HG03045 (cell line): Measurements from ENCODE around the gene OXA1L.
"Not testable (repeated sequence)": the region's sequence is repeated elsewhere in the genome, so short reads cannot be mapped to it uniquely, and the experiment has no call there.

Source experiments
- ATAC-seq: cut with Tn5 transposase; IDR thresholded peaks from one replicate; pipeline ENCODE4 v1.9.1; 2021; ENCODE audit warnings: mild to moderate bottlenecking, moderate library complexity; ENCODE audit not compliant: unreplicated experiment

The OXA1L gene

DNA sequence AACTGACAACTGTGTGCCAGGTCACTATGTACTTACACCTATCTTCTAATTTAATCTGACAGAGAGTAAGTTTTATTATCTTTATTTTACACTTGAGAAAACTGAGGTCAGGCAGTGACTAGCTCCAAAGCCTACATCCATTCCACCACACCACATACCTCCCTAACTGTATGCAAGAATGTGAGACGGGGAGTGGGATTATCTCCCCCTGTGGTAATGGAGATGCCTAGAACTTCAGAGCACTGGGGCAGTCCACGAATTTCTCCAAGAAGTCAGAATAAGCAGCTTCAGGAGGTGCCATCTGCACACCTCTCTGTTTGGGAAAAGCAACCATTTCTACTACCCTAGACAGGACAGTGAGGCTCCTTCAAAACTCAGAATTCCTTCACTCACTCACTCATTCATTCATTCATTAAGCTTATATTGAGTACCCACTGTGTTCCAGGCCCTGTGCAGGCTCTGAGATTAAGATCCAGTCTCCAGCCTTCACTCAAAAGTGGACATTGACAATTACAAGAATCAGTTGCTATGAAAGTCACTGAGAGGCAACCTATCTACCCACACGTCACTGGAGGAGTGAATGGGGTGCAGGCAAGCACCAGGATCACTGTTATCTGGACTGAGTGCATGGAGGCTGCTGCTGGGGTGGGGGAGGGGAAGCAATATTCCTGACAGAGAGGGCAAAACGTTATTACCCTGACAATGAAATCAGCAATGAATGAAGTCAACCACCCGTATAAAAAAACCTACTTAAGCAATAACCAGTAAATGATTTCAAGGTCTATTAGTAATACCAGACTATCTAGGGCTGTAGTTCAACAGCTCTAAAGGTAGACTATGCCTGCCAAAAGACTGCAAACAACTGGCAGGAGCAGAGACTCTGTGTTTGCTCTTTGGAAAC lies 30.8 kb downstream of the OXA1L start:
- ATAC-seq: no peak

DNA sequence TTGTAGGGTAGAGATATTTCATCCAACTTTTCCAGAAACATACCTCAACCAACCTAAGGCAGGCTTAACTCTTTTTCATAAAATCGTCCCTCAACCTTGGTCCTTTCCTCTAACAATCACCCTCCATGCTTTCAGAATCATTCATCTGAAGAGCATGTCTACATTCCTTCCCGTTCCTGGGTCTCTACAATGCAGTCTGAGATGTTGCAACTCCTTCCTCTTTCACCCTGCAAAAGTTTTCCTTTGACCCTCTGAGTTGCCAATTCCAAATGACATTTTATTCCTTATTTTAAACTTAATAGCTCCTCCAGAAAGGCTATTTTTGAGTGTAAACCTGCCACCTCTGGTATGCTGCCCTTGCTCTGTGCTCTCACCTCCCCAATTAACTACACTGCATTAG lies 32.0 kb downstream of the OXA1L start:
- ATAC-seq: no peak

DNA sequence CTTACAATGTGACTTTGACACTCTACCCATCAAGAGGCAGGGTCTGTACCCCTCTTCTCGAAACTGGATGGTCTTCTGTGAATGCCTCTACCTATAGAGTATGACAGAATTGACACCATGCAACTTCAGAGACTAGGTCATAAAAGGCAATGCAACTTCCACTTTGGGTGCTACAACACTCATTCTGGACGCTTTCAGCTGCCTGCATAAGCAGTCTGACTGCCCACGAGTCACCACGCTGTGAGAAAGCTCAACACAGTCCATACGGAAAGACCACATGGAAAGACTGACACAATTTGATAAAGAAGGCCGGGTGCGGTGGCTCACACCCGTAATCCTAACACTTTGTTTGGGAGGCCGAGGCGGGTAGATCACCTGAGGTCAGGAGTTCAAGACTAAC lies 33.9 kb downstream of the OXA1L start:
- no peak for ATAC-seq

DNA sequence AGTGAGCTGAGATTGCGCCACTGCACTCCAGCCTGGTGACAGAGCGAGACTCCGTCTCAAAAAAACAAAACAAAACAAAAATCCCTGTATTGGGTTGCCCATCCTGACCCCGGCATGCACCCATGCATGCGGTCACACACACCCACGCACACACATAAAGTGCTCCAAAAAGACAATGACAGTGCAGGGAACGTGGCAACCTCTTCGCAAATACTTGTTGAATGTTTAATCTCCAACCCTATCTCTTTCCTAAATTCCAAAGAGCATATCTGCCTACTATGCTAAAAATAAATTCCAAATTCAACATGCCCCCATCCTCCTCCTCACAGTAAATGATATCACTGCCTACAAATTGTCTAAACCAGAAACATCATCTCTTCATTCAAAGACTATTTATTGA lies 35.2 kb downstream of the OXA1L start:
- no peak for ATAC-seq

DNA sequence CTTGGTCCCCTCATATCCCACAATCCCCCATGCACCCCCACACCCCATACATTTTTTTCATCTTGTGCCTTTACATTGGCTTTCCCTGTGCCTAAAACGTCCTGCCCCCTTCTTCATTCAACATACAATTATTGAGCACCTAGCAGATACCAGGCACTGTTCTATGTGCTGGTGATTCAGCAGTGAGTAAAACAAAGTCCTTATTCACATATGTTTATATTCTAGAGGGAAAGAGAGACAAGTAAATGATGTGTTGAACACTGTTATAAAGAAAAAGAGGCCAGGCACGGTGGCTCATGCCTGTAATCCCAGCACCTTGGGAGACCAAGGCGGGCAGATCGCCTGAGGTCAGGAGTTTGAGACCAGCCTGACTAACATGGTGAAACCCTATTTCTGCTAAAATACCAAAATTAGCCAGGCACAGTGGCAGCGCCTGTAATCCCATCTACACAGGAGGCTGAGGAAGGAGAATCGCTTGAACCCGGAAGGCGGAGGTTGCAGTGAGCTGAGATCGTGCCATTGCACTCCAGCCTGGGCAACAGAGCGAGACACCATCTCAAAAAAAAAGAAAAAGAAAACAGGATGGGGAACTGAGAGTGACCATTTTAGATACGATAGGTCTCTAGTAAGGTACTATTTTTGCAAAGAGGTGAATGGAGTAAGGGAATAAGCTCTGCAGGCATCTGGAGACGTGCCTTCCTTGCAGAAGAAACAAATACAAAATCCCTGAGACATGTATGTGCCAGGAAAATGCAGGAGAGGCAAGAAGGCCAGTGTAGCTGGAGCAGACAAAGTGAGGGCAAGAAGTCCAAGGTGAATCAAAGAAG lies 36.6 kb downstream of the OXA1L start:
- ATAC-seq: peak; percentile 44

DNA sequence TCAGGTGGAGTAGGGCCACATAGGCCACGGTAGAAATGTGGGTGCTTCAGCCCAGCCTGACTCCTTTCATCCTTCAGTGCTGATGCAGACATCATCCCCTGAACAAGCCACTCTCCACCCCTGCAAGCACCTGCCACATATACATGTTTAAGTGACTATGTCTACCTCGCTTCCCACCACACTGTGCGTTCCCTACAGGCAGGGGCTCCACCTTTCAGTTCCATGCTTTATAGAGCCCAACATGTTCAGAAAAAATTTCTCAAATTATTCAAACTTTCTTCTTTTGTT lies 37.1 kb downstream of the OXA1L start:
- peak; percentile 29 for ATAC-seq

DNA sequence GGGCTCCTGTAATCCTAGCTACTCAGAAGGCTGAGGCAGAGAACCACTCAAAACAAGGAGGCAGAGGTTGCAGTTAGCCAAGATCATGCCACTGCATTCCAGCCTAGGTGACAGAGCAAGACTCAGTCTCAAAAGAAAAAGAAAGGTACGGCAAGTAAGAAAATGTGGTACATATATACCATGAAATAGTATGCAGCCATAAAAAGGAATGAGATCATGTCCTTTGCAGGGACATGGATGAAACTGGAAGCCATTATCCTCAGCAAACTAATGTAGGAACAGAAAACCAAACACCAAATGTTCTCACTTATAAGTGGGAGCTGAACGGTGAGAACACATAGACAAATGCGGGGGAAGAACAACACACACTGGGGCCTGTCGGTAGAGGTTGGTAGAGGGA lies 38.7 kb downstream of the OXA1L start:
- not testable (repeated sequence) for ATAC-seq

DNA sequence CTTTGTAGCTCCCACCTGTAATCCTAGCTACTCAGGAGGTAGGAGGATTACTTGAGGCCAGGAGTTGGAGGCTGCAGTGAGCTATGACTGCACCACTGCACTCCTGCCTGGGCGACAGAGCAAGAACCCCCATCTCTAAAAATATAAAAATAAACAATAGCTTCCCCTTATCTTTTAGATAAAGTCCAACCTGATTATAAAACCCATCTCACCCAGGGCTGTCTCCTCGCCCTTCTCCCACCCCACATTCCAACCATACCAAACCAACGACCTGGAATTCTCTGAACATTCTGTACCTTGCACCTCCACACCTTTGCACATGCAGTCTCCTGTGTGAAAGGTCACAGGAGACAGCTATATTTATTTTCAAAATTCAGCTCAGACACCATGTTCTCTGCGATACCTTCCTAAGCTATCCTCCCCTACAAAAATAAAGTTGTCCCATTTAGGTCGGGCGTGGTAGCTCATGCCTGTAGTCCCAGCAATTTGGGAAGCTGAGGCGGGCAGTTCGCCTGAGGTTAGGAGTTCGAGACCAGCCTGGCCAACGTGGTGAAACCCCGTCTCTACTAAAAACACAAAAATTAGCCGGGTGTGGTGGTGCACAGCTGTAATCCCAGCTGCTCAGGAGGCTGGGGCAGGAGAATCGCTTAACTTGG lies 41.1 kb downstream of the OXA1L start:
- no peak for ATAC-seq

DNA sequence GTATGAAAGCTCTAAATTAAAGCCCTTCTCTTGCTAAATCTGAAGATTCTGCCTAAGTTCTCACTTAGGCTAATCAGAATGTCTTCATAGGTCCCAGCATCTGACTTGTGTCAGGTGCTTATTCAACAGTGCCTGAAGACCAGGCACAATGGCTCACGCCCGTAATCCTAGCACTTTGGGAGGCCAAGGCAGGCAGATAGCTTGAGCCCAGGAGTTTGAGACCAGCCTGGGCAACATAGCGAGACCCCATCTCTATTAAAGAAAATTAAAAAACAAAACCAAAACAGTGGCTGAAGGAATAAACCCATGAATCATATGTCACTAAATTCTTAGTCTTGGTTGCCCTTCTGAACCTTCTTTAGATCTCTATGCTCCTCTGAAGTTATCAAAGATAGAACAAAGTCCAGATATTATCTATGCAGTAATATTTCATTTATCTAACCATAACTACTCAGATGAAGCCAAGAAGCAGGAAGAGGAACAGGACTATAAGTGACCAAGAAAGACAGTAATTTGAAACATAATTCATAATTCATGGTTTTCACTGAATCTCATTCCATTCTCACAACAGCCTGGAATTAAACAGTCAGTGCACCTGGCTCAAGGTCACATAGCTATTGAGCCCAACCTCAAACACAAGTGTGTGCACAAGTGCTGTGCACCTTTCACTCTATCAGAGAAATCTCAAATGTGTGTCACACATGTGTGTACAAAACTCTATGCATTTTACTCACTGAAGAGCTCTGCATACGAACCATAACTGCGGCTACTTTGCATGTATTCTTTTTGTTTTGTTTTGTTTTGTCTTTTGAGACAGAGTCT lies 42.1 kb downstream of the OXA1L start:
- ATAC-seq: no peak

DNA sequence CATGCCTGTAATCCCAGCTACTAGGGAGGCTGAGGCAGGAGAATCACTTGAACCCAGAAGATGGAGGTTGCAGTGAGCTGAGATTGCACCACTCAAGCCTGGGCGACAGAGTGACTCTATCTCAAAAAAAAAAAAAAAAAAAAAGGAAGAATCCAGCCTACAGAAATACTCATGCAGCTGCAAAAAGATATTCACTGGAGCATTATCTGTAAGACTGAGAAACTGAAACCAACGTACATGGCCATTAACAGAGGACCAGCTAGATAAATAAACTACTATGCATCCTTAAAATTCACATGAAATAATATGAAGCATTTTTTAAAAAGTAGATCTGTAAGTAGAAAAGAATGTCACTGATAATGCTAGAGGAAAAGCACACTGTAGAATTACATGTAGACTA lies 45.2 kb downstream of the OXA1L start:
- ATAC-seq: no peak

DNA sequence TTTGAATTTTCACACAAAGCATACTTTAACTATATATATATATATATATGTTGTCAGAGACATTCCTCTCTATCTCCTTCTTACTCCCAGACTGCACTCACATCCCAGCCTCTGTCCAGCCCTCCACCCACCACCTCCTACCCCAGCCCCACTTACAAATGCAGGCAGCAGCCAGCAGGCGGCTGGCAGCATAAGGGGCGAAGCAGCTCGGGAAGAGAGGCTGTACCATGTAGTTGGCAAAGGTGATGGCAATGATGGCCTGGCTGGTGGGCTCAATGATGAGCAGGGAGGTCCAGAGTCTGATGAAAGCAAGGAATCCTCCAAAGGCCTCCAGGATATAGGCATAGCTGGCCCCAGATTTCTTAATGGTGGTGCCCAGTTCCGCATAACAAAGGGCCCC lies 46.3 kb downstream of the OXA1L start:
- ATAC-seq: no peak

DNA sequence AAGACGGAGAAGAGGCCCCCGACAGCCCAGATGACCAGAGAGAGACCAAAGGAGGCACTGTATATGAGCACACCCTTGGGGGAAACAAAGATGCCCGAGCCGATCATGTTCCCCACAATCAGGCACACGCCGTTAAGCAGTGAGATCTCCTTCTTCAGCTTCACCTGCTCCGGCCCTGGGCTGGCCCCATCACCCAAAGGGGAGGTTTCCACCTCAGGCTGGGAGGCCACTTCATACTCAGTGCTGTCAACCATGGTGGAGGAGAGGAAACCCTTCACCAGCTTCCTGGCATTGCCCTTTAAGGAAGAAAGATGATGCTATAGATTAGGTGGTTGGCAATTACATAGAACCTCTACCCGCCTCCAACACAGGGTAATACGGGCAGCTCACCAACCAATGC lies 46.7 kb downstream of the OXA1L start:
- ATAC-seq: no peak

DNA sequence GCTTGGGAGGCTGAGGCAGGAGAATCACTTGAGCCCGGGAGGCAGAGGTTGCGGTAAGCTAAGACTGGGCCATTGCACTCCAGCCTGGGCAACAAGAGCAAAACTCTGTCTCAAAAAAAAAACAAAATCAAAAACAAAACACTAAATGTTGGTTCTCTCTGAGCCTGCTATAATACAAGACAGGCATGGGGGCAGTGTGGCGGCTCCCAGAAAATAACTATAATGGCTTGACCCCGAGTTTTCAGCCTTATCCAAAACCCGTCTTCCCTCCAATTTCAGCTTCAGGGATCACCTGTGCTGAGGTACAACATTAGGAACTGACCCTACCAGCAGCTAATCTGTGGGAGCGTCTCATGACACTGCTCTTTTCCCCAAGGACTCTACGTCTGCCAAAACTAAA lies 47.9 kb downstream of the OXA1L start:
- ATAC-seq: no peak

DNA sequence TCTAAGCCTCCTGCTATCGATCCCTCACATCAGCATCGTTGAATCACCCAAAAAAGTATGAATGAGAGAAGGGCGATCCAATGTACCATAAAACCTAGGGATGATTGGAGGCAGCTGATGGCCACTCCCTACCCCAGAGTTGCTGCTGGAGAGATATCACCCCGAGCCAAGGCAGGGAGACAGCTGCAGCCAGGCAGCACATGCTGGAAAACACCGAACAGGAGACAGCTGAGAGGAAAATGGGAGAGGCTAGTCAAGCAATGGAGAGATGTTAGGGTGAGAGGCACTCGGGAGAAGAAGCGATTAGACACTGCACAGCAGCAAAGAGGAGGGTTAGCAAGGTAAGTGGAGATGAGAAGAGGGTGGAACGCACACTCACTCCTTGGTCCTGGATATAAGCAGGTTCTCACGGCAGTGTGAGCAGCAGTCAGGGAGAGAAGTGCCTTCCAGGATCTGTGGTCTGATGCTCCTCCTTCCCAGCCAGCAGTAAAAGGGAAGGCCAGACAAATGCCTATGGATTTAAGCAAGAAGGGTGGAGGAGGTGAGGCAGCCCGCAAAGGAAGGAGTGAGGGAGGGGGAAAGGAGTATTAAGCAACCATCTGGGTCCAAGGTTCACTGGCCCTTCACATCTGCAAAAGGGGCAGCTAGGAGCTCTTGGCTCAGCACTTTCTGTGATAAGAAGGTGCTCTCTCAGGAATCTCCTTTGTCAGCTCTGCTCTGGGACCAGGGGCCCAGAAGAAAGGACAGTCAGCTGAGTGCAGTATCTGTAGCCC lies 48.6 kb downstream of the OXA1L start, which contains the start of gene SLC7A7:
SLC7A7 (minus strand) TSS at position 495 of the 773 bp plus-strand sequence. CDS start 2,037 bp downstream, outside the sequence.
- no peak for ATAC-seq

DNA sequence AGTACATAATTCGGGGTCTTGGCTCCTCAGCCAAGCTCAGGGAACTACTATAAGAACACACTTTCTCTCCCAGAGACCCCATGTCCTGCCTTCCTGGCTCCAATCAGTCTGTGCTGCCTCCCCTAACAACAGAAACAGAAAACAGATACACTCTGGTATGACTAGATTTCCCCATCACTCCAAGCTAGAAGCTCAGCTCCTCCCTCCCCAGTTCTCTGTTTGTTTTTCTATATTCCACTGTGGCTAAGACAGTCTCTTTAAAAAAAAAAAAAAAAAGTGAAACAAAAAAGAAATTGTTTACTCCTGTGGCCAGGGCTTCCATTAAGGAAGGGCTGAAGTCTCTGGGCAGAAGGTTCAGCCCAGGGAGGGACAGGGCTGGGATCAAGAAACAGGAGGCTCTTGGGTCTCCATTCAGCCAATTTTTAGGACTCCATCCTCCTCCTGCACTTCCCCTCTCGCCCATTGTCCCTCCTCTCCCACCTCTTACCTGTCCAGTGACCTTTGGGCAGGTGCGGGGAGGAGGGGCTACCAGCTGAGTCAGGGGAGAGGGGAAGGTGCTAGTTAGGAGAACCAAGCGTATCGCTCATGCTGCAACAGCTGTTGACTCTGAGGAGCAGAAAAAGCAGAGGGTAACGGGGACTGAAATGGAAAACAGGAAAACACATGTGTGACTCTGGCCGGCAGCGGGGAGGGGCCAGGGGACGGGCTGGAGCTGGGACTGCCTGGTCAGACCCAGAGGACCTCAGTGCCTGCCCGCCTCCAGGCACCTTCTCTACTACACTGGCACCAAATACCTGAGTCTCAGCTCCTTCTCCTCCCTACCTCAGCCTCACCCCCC lies 52.9 kb downstream of the OXA1L start:
- ATAC-seq: no peak

DNA sequence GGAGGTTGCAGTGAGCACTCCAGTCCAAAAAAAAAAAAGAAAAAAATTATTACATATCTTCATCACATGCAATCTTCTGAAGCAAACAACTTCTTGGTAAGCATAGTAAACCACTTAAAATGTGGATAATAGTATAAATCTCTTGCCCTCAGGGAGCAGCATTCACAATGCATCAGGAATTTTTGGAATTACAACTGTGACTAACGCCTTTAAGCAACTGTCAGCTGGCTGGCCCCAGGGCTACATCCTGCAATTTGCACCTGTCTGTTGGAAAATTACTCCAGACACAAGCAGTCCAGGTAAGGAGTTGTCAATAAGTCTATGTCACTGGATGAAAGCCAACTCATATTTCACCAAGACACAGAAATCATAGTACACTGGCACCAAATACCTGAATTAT lies 54.2 kb downstream of the OXA1L start:
- no peak for ATAC-seq

DNA sequence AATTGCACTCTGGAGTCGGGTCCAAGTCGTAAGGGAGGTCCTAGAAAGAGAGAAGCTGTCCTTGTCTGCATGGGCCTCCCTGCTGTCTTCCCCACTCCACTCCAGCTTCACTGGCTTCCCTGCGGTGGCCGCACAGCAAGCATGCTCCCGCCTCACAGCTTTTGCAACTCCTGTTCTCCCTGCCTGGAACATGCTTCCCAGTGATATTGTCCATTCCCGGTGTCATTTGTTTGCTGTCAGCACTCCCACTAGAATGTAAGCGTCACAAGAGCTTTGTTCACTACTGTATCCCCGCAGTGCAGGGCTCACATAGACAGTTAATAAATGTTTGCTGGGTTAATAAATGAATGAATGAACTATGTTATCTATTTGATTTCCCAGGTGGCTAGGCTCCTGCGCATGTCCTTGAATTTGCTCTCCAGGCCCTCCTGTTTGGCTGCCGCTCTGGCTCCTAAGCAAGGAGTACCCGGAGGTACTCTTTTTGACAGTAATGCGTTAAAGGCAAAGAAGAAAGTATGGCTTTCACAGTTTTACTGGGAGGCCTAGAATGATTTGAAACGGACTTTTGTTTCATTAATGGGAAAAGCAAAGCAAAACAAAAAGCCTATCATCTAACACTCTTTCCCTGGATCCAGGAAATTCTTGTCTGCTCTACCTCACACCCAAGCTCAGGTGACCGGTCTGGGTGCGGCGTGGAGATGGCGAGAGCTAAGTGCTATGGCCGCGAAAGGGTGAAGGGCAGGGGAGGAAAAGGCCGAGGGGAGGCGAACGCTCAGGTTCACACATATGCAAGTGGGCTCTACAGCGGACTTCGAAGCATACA lies 54.9 kb downstream of the OXA1L start:
- ATAC-seq: no peak

DNA sequence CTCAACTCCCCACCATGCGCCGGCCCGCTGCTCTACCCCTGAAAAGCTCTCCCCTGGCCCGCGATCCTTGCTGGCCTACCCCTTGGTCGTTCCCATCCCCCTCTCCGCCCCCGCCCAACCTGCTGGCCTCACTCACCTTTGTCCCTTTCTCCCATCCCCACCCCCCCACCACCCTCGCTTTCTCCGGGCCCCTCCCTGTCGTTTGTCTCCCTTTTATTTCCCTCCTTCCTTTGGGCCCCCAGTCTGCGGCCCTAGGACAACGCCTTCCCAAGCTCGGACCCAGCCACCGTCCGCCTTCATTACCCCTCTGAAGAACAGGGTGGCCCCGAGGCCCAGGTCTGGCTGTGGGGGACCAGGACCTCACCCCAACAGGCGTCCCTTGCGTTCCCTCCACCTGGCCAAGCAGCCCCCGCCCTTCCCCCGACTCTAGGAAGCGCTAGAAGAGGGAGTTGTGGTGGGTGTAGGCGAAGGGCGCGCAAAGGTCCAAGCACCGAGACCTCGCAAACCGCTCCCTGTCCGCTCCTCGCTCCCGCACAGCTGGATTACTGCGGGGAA lies 55.6 kb downstream of the OXA1L start:
- ATAC-seq: no peak
